ENCODE measurements around the gene LARGE1. TPM values are rescaled to one million over a fixed set of nuclear protein-coding genes. Genes with fewer than 3 reads are reported as not detected.

LARGE1 gene
- total RNA-seq, 2 donors from 2014 or later: 80.5 to 101 TPM

GRCh38 chr22:33599596-33599995, 320.7 kb downstream of the LARGE1 start:
- Histone ChIP-seq H3K27me3 (no peaks in the 10 kb centered on the region), H3K4me3 (no peak overlapping the region), H3K36me3 (peaks cover 5% of the 10 kb centered on the region), H3K4me1 (peaks cover 0 to 7% of the 10 kb centered on the region in 2 donors), H3K9me3 (no peaks in the 10 kb centered on the region), H3K27ac (no peak overlapping the region)
- no peak for TF ChIP-seq CTCF (IDR thresholded peaks at IDR 0.05)
- DNase-seq (ENCODE audit: low spot score): no peak

GRCh38 chr22:33598821-33599220, 321.5 kb downstream of the LARGE1 start:
- no peak overlapping the region for H3K4me3 ChIP-seq
- no peaks in the 10 kb centered on the region for H3K9me3 ChIP-seq
- DNase-seq (ENCODE audit: low spot score): no peak
- H3K4me1 ChIP-seq: peaks cover 0 to 7% of the 10 kb centered on the region in 2 donors
- H3K27ac ChIP-seq: no peak overlapping the region
- no peaks in the 10 kb centered on the region for H3K27me3 ChIP-seq
- no peaks in the 10 kb centered on the region for H3K36me3 ChIP-seq
- TF ChIP-seq CTCF (IDR thresholded peaks at IDR 0.05): no peak

DNA sequence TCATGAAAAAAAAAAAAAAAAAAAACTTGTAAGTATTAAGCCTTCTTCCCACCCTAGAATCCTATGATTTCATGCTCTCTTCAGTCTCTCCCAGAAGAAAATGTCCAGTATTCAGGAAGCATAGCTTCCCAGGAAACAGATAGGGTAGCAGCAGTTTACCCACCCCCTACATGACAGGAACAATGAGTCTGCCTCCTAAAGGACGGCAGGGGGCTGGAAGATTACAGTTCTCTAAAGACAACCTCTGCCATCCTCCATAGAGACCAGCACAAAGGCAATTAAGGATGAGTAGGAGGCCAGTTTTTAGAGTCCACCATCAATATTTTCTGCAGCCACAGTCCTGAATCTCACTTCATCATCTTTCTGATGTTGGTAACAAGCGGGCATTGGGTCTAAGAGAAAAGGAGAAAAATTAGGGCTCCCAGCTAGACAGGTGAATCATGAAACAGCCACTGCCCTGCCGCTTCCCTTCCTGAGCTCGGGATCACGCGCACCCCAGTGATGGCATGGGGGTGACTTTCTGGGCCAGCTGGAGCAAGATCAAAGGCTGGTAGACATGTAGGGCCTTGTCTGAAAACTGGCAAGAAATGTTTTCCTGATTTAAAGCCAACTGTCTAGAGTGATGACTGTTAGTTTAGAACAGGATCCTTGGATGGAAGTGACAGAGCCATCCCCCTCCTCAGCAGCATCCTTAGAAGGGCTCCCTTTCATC, 322.8 kb downstream of the LARGE1 start:
- Histone ChIP-seq H3K9me3 (no peaks in the 10 kb centered on the region), H3K27me3 (no peaks in the 10 kb centered on the region), H3K27ac (no peak overlapping the region), H3K36me3 (no peaks in the 10 kb centered on the region), H3K4me3 (no peak overlapping the region), H3K4me1 (peaks cover 0 to 7% of the 10 kb centered on the region in 2 donors)
- no peak for DNase-seq (ENCODE audit: low spot score)
- TF ChIP-seq CTCF (IDR thresholded peaks at IDR 0.05): no peak

DNA sequence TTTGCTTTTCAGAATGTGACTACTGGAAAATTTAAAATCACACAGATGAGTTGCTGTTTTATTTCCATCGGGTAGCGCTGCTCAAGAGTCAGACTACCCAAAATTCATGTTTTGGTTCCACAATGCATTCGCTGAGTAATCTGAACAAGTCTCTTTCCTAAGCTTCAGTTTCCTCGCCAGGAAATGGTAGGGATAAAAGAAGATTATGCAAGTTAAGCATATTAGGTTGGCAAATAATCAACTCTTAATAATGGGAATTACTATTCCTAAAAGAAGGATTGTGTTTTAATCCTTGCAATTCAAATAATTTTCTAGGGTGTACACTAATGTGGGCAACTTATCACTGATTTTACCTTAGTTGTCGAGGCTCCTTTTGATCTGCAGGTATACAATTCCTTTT, 326.5 kb downstream of the LARGE1 start:
- H3K9me3 ChIP-seq: no peaks in the 10 kb centered on the region
- no peak overlapping the region for H3K27ac ChIP-seq
- H3K4me1 ChIP-seq: no peaks in the 10 kb centered on the region
- H3K36me3 ChIP-seq: no peaks in the 10 kb centered on the region
- no peak overlapping the region for H3K4me3 ChIP-seq
- H3K27me3 ChIP-seq: no peaks in the 10 kb centered on the region
- no peak for DNase-seq (ENCODE audit: low spot score)
- TF ChIP-seq CTCF (IDR thresholded peaks at IDR 0.05): no peak

- H3K4me1 ChIP-seq: no peaks in the 10 kb centered on the region
- no peaks in the 10 kb centered on the region for H3K27me3 ChIP-seq
- no peaks in the 10 kb centered on the region for H3K36me3 ChIP-seq
- DNase-seq (ENCODE audit: low spot score): no peak
- TF ChIP-seq CTCF (IDR thresholded peaks at IDR 0.05): no peak
- no peaks in the 10 kb centered on the region for H3K9me3 ChIP-seq
- H3K4me3 ChIP-seq: no peak overlapping the region
- H3K27ac ChIP-seq: no peak overlapping the region
These were observed 328.3 kb downstream of the LARGE1 start for GRCh38 chr22:33591946-33592345.

GRCh38 chr22:33589297-33589696, 331.0 kb downstream of the LARGE1 start:
- Histone ChIP-seq H3K4me1 (no peaks in the 10 kb centered on the region), H3K27ac (no peak overlapping the region), H3K9me3 (no peaks in the 10 kb centered on the region), H3K36me3 (no peaks in the 10 kb centered on the region), H3K27me3 (no peaks in the 10 kb centered on the region), H3K4me3 (no peak overlapping the region)
- TF ChIP-seq CTCF (IDR thresholded peaks at IDR 0.05): no peak
- DNase-seq (ENCODE audit: low spot score): no peak

Measured in right atrium auricular region (tissue), 2 donors.